A673 (cell line): ENCODE results near the gene ARFGAP2. TPM values are rescaled to one million over a fixed set of nuclear protein-coding genes. Genes with fewer than 3 reads are reported as not detected.

ENCODE experiments used
- BruUV-seq: library from RNA; stranded (reverse); fragments of 400-500 nt; replicated peaks from 2 replicates; lab custom pipeline; 2021; lab: Mats Ljungman, UMichigan
- CTCF ChIA-PET: fragments of 300-600 bp; sonication (Branson Sonifier 250); formaldehyde crosslinking; loops from one replicate; lab custom pipeline; 2022; ENCODE audit warnings: antibody characterized with exemption; lab: Charles Lee
- POLR2A ChIA-PET: fragments of 300-600 bp; sonication (Branson Sonifier 250); formaldehyde crosslinking; loops from one replicate; lab custom pipeline; 2022; ENCODE audit warnings: antibody characterized with exemption; ENCODE audit not compliant: low non-redundant PET; lab: Charles Lee
- DNase-seq: peaks from one replicate; pipeline ENCODE4 v3.0.0-alpha.2; 2015; ENCODE audit warnings: low spot score
- H3K27ac ChIP-seq: fragments of 200-600 bp; sonication (generic); 2 replicates; pipeline ENCODE4 v1.5.1; 2016; ENCODE audit warnings: mixed run types, low read depth, mild to moderate bottlenecking, mixed read lengths, antibody characterized with exemption, low read length; ENCODE audit not compliant: poor library complexity, severe bottlenecking
- H3K27me3 ChIP-seq: fragments of 200-600 bp; sonication (generic); replicated peaks from 2 replicates; pipeline ENCODE4 v1.6.1; 2017; ENCODE audit warnings: mixed run types, low read depth, mild to moderate bottlenecking, mixed read lengths, antibody characterized with exemption, low read length; ENCODE audit not compliant: insufficient read depth, poor library complexity
- H3K36me3 ChIP-seq: fragments of 200-600 bp; sonication (generic); 2 replicates; pipeline ENCODE4 v1.6.1; 2016; ENCODE audit warnings: mixed run types, mild to moderate bottlenecking, mixed read lengths, antibody characterized with exemption, low read length; ENCODE audit not compliant: insufficient read depth, poor library complexity, severe bottlenecking
- H3K4me1 ChIP-seq: fragments of 200-600 bp; sonication (generic); 2 replicates; pipeline ENCODE4 v1.6.1; 2017; ENCODE audit warnings: mixed run types, mild to moderate bottlenecking, mixed read lengths, antibody characterized with exemption, low read length; ENCODE audit not compliant: insufficient read depth, poor library complexity, severe bottlenecking
- H3K4me3 ChIP-seq: fragments of 200-600 bp; sonication (generic); 2 replicates; pipeline ENCODE4 v1.5.1; 2016; ENCODE audit warnings: low read depth, mixed run types, mild to moderate bottlenecking, mixed read lengths, low read length; ENCODE audit not compliant: poor library complexity, severe bottlenecking
- H3K9me3 ChIP-seq: fragments of 200-600 bp; sonication (generic); 2 replicates; pipeline ENCODE4 v1.6.1; 2016; ENCODE audit warnings: mixed run types, low read depth, mild to moderate bottlenecking, mixed read lengths, antibody characterized with exemption, low read length; ENCODE audit not compliant: poor library complexity, severe bottlenecking
- EZH2 ChIP-seq: fragments of 200-600 bp; sonication (generic); IDR thresholded peaks from 2 replicates; pipeline ENCODE4 v1.6.1; 2017; ENCODE audit warnings: borderline replicate concordance, low read depth, mild to moderate bottlenecking, mixed read lengths, antibody characterized with exemption, low read length; ENCODE audit not compliant: poor library complexity, severe bottlenecking
- intact Hi-C: fragments of 100-400 bp; cut with micrococcal nuclease; formaldehyde crosslinking; loops from one replicate; pipeline ENCODE4 v1.10.0; 2022; ENCODE audit not compliant: unreplicated experiment
- total RNA-seq: library from RNA; stranded (reverse); gene quantifications from 2 replicates; pipeline ENCODE4 v1.2.3, GENCODE V29; 2021
- TF ChIP-seq, protein P1 (sequence below): fragments of 300-800, 200-600 bp; sonication (generic); conservative IDR thresholded peaks from 2 replicates; pipeline ENCODE4 v1.5.1; 2017; ENCODE audit warnings: low read depth, mild to moderate bottlenecking, antibody characterized with exemption, low read length, moderate library complexity, mixed read lengths

The ARFGAP2 gene
- total RNA-seq, 1 experiment from 2014 or later, result 179 TPM

DNA sequence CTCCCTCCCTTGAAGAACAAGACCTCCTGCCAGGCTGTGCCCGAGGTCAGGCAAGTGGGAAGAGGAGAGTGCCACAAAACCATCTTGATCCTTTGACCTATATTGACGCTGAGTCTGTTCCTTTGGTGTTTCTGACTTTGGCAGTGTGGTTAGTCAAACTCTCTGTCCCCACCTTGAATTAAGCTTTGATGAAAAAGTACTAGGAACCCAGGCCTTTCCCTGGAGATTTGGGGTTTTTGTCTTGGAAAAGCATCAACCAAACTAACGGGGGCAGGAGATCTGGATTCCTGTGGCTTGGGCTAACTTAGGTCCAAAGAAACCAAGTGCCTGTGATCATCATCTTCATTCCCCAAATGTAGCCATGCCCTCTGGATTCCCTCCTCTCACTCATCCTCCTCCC, 40.4 kb downstream of the ARFGAP2 start:
- BruUV-seq, result no TSS peak
- TF ChIP-seq, protein P1, sequence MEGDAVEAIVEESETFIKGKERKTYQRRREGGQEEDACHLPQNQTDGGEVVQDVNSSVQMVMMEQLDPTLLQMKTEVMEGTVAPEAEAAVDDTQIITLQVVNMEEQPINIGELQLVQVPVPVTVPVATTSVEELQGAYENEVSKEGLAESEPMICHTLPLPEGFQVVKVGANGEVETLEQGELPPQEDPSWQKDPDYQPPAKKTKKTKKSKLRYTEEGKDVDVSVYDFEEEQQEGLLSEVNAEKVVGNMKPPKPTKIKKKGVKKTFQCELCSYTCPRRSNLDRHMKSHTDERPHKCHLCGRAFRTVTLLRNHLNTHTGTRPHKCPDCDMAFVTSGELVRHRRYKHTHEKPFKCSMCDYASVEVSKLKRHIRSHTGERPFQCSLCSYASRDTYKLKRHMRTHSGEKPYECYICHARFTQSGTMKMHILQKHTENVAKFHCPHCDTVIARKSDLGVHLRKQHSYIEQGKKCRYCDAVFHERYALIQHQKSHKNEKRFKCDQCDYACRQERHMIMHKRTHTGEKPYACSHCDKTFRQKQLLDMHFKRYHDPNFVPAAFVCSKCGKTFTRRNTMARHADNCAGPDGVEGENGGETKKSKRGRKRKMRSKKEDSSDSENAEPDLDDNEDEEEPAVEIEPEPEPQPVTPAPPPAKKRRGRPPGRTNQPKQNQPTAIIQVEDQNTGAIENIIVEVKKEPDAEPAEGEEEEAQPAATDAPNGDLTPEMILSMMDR, result no peak
- TF ChIP-seq EZH2, result no peak
- no peaks in the 10 kb centered on the region for H3K9me3 ChIP-seq
- H3K27ac ChIP-seq, result no peak overlapping the region
- peaks cover 8% of the 10 kb centered on the region for H3K36me3 ChIP-seq
- no peak for DNase-seq
- ChIA-PET CTCF (no interaction called here), POLR2A (no interaction called here)
- H3K4me3 ChIP-seq, result no peak overlapping the region
- intact Hi-C loops, result no loop called here
- no peaks in the 10 kb centered on the region for H3K4me1 ChIP-seq
- no peaks in the 10 kb centered on the region for H3K27me3 ChIP-seq

DNA sequence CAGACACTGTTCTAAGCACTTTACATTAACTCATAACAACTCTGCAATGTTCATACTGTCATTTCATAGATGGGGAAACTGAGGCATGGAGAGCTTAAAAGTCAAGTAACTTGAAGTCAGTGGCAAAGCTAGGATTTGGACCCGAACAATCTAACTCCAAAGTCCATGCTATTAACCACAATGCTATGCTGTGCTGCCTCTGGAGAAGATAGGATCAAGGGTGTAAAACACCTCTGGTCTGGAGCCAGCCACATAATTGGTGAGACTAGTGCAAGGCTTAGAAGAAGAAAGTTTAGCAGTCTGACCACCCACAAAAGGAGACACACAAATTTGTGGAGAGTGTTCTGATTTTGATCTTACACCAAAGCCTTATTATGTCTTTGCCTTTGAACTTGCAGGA, 43.7 kb downstream of the ARFGAP2 start:
- BruUV-seq, result no TSS peak
- Histone ChIP-seq H3K9me3 (no peaks in the 10 kb centered on the region), H3K27me3 (no peaks in the 10 kb centered on the region), H3K4me1 (no peaks in the 10 kb centered on the region), H3K4me3 (no peak overlapping the region), H3K36me3 (peaks cover 5% of the 10 kb centered on the region), H3K27ac (no peak overlapping the region)
- POLR2A ChIA-PET, result no interaction called here
- no peak for DNase-seq
- CTCF ChIA-PET, result interaction anchor here (1.1 kb wide), 1 partner anchor 20 kb away, joined by 3 read pairs; no protein-coding TSS in a partner anchor
- intact Hi-C loops, result no loop called here
- TF ChIP-seq, protein P1, result no peak
- no peak for TF ChIP-seq EZH2

DNA sequence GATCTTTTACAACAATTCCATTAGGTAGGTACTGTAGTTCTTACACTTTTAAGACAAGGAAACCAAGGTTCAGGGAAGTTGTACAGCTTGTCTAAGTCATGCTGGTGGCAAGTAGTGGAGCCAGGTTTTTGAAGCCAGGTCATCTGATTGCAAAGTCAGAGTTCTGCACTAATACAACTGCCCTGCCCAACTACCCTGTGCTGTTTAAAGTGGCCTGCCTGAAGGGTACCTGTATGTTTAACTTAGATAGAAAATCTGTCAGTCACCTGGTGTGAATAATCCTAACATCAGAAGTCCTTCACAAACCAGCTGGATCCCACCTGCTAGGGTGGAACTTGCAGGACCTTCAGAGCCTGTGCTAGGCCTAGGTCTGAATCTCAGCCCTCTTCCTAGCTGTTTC, 44.2 kb downstream of the ARFGAP2 start:
- POLR2A ChIA-PET, result no interaction called here
- BruUV-seq, result no TSS peak
- no peak for DNase-seq
- TF ChIP-seq EZH2, result no peak
- TF ChIP-seq, protein P1, result no peak
- peaks cover under 1% of the 10 kb centered on the region for H3K36me3 ChIP-seq
- no peaks in the 10 kb centered on the region for H3K27me3 ChIP-seq
- no peaks in the 10 kb centered on the region for H3K4me1 ChIP-seq
- no peak overlapping the region for H3K4me3 ChIP-seq
- no peaks in the 10 kb centered on the region for H3K9me3 ChIP-seq
- CTCF ChIA-PET, result interaction anchor here (1.1 kb wide), 1 partner anchor 21 kb away, joined by 3 read pairs; no protein-coding TSS in a partner anchor
- H3K27ac ChIP-seq, result no peak overlapping the region
- intact Hi-C loops, result no loop called here
